Measurements from ENCODE around the gene MICB. TPM values are rescaled to one million over a fixed set of nuclear protein-coding genes. Genes with fewer than 3 reads are reported as not detected.
"Not testable (repeated sequence)": the region's sequence is repeated elsewhere in the genome, so short reads cannot be mapped to it uniquely, and the experiment has no call there.

Gene MICB
- total RNA-seq, 1 donor from 2014 or later = 55.3 TPM

DNA sequence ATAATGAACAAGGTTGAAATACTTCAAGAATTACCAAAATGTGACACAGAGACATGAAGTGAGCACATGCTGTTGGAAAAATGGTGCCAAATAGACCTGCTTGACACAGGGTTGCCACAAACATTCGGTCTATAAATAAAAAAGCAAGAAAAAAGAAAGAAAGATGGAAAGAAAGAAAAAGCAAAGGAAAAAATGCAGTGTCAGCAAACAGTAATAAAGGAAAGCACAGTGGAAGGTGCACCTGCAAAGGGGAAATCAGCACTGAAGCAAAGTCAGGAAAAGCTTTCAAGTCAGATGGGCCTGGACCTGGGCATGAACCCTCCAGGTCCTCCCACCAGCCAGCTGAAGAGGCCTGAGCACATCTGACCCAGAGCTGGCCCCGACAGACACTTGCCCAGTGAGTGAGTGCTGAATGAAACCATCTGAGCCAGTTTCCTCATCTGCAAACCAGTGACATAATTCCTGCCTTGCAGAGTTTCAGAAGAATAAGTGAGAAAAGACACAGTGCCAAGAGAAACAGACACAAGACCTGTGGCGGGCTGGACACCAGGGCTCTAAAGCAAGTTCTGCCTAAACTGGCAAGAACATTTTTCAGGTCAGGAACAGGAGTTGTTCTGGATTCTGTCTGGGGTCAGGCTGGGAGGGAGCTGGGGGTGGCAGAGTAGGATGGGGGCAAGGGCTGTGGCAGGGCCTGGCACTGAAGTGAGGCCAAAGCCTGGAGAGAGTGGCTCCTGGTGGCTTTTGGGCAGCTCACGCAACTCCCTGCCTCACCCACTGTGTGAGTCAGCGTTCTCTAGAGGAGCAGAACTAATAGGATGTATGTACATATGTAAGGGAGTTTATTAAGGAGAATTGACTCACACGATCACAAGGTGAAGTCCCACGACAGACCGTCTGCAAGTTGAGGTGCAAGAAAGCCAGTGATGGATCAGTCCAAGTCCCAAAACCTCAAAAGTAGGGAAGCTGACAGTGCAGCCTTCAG lies 23.9 kb upstream of the MICB start:
- intact Hi-C loops (cut with micrococcal nuclease) = no loop called here

DNA sequence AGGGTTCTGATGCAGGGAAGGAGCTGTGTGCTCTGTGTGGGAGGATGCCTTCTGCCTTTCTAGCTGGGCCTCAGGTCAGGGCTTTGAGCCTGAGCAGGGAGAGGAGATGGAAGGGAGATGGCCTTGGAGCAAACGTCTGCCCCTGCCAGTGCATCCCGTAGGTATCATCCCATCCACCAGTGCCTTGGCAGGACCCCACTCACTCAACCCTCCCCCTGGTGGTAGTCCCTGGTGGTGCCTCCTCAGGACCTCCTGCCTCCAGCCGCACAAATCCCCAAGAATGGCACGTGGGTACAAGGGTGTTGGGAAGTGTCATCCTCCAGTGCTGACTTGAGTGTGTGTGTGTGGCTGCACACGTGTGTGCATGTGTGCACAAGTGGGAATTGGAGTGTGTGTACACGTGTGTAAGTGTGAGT lies 23.1 kb upstream of the MICB start:
- intact Hi-C loops (cut with micrococcal nuclease) = no loop called here

DNA sequence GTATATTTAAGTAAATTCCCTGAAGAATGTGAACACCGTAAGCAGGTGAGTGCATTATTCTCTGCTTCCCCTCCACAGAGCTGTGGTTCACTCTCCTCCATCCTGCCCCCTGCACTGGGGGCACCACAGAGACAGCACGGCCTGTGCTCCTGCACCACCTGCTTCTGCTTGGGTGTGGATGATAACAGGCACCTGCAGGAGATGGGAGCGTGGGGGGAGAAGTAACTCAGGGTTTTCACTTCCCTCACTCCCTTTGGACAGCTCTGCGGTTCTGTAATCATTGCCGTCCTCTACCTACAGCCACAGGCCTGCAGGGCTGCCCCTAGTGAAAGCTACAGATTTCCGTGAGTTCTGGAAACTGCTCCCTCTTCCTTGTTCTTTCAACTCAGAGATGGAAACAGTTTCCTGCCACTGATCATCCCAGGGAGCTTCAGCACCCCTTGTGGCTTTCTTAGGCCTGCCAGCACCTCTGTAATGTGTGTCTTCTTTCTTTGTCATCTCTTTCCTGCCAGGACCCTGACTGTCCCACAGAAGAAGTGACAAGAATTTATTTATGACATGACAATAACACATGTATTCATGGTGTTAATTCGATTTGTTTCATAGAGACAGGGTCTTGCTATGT lies 21.3 kb upstream of the MICB start:
- intact Hi-C loops (cut with micrococcal nuclease) = no loop called here

DNA sequence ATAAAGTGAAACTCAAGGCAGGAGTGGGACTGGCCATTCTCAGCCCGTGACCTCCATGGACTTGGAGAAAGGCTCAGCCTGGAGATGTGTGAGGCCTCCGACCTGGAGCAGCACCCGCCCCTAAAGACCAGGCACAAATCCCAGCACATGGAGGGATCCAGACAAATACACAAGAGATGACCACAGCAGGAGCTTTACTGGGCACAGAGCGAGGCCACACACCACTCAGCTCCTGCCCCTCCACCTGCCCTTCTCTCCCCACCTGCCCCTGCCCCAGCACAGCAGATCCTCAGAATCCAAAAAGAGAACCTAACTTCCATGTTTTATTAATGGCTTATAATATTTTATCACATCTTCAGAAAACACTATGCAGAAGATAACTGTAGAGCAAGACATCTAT lies 20.4 kb upstream of the MICB start:
- intact Hi-C loops (cut with micrococcal nuclease) = no loop called here

DNA sequence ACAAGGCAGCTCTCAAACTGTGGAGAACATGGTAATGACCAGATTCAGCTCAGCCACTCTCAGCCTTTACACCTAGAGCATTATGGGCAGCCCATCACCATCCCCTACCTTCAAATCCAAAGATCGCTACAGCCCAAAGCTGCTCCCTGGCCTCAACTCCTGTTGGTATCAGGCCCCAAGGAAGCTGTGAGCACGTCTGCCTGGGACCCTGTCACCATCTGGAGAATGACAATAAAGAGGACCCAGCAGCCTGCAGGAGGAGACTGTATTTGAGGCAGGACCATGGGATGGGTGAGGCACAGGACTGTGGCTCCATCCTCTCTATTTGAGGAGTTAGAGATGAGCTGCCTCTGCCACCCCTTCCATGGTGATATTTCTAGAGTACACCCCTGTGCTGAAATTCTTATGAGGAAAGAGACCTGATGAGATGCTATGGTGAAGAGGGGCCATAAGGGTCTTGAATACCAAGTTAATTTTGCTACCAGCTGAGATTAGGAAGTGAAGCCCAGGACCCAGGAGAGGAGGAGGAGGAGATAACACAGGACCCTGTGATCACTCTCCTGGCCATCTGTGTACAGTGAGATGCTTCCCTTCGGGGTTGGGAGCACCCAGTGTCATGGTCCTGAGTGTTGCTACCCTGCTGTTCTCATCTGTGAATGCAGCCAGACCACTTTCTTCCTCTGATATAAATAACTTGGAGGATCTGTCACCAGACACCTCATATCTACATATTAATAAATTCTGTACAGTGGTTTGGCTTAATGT lies 19.6 kb upstream of the MICB start:
- intact Hi-C loops (cut with micrococcal nuclease) = no loop called here

DNA sequence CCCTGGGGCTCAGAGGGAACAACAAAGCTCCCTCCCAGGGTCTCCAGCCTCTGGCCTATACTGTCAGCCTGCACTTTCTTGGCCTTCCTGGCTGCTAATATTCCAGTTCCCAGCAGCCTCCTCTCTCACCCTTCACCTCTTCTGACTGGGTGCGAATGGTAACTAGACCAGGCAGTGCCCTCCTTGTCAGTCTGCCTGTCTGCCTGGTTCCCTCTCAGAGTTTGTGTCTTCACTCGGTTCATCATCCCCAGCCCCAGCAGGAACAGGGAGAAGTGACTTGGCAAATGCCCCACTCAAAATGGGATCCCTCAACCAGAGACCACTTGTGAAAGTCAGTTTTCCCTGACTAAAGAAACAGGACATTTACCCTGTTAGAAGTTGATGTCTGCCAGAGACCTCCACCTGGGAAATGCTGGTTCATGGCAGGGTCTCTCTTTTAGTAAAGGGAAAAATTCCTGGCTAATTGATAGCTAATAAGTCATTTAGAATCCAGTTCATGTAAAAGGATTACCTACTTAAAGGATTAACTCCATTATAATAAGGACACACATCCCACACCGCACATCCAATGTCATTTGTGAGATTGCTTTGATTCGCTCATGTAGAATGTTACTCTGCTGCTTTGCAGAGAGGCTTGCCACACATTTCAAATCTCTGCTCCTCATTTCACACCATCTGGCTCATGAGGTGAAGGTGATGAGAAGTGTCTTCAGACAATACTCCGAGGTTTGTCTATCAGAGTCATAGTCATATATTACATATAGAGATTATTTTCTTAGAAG lies 18.6 kb upstream of the MICB start:
- intact Hi-C loops (cut with micrococcal nuclease) = no loop called here

DNA sequence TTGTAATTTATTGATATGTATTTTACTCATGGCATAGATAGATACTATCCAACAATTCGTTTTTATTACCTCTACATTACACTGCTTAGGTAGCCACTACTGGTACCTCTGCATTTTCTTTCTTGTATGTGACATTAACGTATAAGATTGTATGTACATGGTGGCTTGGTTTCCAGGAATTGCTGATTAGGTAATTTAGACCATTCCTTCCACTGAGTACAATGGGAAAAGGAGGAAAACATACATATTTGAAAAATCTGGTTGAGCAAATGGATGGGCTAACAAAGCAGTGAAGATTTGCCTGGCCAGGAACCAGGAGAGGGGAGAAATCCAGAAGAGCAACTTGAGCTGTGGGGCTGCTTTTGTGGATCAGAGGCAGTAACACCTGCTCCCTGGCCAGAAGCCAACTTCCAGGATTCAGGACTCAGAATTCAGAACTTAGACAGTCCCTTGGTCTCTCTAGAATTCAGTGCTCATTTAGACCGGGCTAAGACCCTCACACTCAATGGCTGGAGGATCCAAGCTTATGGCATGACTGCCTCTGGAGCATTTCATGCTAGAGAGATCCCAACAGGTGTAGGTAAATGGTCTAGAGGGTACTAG lies 17.9 kb upstream of the MICB start:
- intact Hi-C loops (cut with micrococcal nuclease) = no loop called here

DNA sequence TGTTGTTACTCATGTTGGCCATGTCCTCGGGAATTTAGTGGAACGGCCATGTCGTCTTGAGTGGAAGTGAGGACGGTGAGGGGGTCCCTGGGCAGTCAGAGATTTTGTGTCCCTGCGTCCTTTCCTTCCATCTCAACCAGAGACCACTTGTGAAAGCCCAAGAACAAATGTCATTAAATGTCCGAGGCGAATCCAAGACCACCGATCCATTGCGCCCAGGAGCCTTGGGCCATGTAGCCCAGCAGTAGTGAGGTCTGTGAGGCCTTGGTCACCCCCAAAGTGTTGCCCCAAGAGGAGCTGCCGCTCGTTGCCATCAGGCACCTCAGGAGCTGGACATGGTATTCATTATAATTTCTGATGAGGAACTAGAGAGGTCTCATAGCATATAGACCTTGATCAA lies 17.4 kb upstream of the MICB start:
- intact Hi-C loops (cut with micrococcal nuclease) = no loop called here

DNA sequence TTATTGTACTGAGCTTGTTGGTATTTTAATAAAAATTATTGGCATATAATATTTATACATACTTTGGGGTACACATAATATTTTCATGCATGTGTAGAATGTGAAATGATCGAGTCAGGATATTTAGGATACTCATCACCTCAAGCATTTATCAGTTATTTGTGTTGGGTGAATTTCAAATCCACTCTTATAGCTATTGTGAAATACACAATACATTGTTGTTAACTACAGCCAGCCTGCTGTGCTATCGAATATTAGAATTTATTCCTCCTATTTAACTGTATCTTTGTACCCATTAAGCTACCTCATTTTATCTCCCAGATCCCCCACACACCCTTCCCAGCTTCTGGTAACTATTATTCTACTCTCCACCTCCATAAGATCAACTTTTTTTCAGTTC lies 14.6 kb upstream of the MICB start:
- intact Hi-C loops (cut with micrococcal nuclease) = no loop called here

DNA sequence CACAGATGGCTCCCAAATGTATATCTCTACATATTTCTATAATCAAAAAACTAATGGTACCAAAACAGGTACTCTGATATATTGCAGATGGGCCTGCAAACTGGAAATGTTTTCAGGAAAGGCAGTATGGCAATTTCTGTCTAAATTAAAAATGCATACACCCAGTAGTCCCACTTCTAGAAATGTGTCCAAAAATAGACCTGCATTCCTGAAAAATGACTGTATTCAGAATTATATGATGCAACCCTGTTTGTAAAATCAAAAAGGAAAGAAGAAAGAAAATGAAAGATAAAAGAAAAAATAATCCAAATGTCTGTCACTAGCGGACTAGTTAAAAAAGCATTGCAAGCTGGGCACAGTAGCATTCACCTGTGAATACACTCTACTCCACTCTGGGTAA lies 12.9 kb upstream of the MICB start:
- intact Hi-C loops (cut with micrococcal nuclease) = no loop called here

DNA sequence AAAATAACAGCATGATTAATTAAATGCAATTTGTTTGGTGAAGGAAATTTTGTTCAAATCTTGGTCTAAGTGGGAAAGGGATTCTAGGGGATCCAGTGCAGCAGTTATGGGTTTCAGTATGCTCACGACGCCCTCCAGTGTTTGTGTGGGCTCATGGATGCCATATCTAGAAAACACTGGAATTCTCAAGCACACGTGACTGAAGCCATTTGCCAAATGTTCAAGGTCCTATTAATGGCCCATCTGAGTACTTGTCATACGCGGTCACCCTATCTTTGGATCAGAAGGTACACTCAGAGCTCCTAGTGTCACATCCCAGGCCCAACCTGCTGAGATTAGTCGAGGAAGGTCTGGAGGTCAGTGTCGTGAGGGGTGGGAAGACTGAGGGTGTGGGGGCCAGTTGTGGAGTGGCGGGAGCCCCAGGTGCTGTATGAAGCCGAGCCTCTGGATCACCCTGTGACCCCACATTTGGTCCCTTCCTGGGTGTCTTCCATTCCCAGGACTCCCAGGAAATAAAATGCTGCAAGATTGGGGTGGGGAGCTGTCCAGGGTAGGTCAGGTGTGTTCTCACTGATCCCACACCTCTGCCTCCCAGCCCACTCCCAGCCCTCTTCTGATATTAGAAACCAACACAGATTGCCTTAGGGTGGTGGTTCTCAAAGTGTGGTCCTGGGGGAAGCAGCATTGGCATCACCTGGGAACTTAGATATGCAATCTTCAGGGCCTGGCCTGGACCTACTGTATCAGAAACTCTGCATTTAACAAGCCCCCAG lies 11.7 kb upstream of the MICB start:
- intact Hi-C loops (cut with micrococcal nuclease) = not testable (repeated sequence)

DNA sequence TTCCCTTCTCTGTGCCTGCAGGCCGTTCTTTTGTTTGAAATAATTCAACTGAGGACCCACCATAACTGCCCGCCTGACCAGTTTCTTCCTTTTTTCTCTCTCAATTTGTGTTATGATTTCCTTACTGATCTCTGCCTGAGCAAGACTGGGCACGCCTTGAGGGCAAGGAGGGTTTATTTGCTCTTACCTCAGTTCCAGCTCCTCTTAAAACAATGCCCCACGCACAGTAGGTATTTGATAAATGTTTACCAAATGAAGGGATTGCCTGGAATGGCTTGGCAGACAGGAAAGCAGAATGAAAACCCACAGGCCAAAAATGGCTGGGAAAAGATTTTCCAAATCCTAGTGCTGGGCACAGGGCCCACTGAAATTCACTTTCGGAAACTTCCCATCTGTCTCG lies 10.3 kb upstream of the MICB start:
- intact Hi-C loops (cut with micrococcal nuclease) = not testable (repeated sequence)

DNA sequence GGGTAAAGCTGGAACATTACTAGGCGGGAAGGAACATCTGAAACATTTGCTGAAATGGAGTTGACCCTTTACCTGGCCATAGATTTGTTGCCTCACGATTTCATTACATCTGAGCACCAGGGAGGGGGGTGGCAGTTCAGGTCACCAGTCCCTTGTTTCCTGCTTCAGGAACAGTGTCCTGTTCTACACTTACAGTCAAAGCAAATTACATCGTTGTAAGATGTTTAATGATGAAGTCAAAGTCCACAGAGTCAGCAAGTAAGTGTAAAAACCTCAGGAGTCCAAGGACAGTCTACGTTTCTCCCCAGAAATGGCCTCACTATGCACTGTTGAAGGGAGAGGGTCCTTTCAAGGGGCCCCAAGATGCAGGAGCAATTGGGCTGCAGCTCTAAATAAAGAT lies 8.9 kb upstream of the MICB start:
- intact Hi-C loops (cut with micrococcal nuclease) = no loop called here

DNA sequence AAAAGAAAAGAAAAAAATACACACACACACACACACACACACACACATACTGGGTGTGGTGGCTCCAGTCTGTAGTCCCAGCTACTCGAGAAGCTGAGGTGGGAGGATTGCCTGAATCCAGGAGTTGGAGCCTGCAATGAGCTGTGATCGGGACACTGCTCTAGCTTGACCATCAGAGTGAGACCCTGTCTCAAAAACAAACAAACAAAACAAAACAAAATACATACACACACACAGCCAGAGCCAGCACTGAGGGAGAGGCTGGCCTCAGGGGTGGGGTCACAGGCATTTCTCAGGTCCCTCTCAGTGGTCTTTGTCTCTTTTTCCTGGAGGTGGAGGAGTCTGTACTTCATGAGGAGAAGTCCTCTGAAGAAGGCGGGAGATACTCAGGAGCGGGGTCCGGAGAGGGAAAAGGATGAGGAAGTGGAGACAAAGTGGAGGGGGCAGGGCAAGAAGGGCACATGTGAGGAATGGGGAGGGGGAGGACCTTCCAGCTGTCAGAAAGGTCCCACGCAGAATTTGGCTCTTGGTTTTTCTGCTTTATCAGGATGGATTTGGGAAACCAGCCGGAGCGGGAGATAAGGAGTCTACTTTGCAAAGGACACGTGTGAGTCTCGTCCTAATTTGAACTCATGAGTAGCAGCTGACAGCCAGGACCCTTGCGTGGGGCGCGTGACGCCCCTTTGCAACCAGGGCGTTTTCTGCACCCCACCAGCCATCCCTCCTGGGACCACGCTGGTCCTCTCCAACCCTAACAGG lies 7.7 kb upstream of the MICB start:
- intact Hi-C loops (cut with micrococcal nuclease) = loop anchor here (5.0 to 10.0 kb wide), 4 partner anchors 92 to 1485 kb away; partner anchors contain the start of genes EHMT2, LTB and VARS1

DNA sequence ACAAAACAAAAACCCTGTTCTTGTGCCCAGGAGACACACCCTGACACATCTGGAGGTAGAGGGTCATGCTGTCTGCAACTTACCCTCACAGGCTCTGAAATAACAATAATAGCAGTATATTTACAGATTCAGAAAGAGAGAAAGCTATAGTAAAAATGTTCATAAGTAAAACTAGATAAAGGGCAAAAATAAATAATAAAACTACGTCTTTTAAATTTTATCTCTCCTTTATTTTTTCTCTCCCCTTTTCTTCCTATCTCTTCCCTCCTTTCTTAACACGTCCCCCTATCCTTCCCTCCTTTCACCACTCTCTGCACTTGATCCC lies 4.4 kb upstream of the MICB start:
- intact Hi-C loops (cut with micrococcal nuclease) = loop anchor here (1.0 to 10.0 kb wide), 6 partner anchors 31 to 1481 kb away; partner anchors contain the start of genes EHMT2, LTB and VARS1

DNA sequence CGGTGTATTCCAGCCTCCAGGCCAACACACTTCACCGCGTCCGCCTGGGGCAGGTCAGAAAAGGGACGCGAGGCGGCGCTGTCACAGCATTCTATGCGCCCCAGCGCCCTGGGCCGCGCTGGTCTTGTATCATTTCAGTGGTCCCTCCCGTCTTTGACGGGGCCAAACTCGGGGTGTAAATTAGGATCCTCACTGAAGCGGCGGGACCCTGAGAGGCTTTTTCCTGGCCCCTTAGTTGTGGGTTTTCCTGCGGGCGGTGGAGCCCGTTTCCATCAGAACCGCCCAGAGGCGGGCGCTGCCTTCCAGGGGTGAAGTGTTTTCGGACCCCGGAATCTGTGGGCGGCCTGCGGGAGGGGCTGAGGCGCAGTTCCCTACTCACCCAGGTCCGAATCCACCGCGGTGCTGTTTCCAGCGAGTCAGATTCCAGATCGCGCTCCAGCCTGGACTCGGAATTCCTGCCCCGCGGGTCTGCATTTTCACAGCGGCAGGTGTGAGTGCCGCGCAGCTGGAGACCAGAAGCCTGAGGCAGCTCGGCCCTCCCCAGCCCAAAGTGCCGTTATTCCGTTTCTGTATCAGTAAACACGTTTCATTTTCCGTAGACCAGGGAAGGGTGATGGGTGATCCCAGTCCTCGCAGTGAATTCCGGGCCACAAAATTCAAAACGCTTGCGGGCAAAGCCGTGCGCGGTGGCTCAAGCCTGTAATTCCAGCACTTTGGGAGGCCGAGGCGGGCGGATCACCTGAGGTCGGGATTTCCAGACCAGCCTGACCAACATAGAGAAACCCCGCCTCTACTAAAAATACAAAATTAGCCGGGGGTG lies 3.9 kb upstream of the MICB start:
- intact Hi-C loops (cut with micrococcal nuclease) = loop anchor here (1.0 to 10.0 kb wide), 12 partner anchors 31 to 1481 kb away; partner anchors contain the start of genes EHMT2, HLA-C, LTB and PRRC2A

DNA sequence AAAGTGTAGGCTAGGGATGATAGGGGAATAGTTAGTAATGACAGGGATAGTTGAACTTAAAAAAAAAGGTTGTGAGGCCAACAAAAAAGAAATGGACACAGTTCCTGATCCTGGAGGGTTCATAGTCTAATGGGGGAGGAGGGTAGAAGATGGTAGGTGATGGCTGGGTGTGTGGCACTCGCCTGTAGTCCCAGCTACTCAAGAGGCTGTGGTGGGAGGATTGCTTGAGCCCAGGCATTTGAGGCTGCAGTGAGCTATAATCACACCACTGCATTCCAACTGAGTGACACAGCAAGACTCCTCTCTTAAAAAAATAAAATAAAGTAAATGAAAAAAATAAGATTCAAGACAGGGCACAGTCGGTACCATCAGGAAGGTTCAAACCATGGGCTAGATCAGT lies 2.4 kb upstream of the MICB start:
- intact Hi-C loops (cut with micrococcal nuclease) = loop anchor here (2.0 to 10.0 kb wide), 7 partner anchors 157 to 1479 kb away; partner anchors contain the start of genes BAG6, CLIC1, GNL1 and PRR3

DNA sequence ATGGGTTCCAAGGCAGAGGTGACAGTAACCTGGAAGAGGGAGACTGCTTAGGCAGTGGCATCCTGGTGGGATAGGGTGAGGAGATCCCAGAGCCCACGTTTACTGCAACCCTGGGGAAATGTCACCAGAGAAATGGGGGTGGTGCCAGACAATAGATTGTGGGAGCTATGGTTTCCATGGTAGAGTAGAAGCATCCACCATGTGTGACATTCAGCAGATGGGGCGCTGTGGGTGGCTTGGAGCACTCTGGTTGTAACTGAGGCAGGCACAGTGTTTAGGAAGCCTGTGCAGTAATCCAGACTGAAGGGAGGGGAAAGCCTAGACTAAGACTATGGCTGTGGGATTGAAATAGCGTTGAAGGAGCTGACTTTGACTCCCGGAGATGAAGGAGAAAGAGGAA lies 1.1 kb upstream of the MICB start:
- intact Hi-C loops (cut with micrococcal nuclease) = loop anchor here (1.0 to 10.0 kb wide), 9 partner anchors 45 to 1478 kb away; partner anchors contain the start of genes BAG6, CLIC1, DDX39B and GNL1

Data from T-helper 1 cell treated with Interleukin-12 subunit alpha and Interleukin-12 subunit beta and Interleukin-4 antibody, amounts not matched to agents 30 ng/mL and 1 ng/mL, for 36 hours (primary cell).